DOHH2 (cell line): ENCODE results near the gene NFKB2.

Experiments
- EZH2phosphoT487 ChIP-seq: fragments of 200-600 bp; sonication (generic); IDR thresholded peaks from 2 replicates; pipeline ENCODE4 v1.6.1; 2017; ENCODE audit warnings: borderline replicate concordance, mild to moderate bottlenecking, antibody characterized with exemption, low read length, moderate library complexity, mixed read lengths
- TF ChIP-seq, protein P1 (sequence below): fragments of 200-600 bp; sonication (generic); IDR thresholded peaks from one replicate; pipeline ENCODE4 v1.5.1; 2014; ENCODE audit warnings: antibody characterized with exemption, mild to moderate bottlenecking, low read depth, low read length; ENCODE audit not compliant: poor library complexity, severe bottlenecking

DNA sequence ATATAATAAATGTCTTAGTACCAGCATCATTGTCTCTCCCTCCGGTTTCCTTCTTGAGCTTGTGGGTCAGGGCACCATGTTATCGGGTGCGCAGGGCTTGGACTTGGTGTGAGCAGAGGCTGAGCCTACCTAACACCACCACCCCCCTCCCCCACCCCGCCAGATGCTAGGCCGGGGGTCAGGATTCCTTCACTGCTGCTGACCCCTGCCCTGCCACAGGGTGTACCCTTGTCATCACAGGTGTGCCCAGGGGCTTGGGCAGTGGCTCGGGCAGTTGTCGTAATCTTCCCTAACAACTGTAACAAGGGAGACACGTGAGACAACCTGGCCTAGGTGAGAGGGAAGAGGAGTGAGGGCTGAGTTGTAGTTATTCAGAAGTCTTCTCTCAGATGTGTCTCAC is 12.6 kb upstream of the NFKB2 start:
- TF ChIP-seq, protein P1, sequence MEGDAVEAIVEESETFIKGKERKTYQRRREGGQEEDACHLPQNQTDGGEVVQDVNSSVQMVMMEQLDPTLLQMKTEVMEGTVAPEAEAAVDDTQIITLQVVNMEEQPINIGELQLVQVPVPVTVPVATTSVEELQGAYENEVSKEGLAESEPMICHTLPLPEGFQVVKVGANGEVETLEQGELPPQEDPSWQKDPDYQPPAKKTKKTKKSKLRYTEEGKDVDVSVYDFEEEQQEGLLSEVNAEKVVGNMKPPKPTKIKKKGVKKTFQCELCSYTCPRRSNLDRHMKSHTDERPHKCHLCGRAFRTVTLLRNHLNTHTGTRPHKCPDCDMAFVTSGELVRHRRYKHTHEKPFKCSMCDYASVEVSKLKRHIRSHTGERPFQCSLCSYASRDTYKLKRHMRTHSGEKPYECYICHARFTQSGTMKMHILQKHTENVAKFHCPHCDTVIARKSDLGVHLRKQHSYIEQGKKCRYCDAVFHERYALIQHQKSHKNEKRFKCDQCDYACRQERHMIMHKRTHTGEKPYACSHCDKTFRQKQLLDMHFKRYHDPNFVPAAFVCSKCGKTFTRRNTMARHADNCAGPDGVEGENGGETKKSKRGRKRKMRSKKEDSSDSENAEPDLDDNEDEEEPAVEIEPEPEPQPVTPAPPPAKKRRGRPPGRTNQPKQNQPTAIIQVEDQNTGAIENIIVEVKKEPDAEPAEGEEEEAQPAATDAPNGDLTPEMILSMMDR, result no peak
- TF ChIP-seq EZH2phosphoT487, result no peak
